ENCODE results near the gene SYT14.

DNA sequence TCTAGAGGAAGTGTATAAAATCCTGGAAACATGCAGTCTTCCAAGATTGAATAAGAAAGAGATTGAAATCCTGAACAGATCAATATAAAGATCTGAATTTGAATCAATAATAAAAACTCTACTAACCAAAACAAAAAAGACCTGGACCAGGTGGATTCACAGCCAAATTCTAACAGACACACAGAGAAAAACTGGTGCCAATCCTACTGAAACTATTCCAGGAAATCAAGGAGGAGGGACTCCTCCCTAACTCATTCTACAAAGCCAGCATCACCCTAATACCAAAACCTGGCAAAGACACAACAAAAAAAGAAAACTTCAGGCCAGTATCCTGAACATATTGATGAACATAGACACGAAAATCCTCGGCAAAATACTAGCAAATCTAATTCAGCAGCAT is 58.3 kb downstream of the SYT14 start:
- TF ChIP-seq, protein P1, sequence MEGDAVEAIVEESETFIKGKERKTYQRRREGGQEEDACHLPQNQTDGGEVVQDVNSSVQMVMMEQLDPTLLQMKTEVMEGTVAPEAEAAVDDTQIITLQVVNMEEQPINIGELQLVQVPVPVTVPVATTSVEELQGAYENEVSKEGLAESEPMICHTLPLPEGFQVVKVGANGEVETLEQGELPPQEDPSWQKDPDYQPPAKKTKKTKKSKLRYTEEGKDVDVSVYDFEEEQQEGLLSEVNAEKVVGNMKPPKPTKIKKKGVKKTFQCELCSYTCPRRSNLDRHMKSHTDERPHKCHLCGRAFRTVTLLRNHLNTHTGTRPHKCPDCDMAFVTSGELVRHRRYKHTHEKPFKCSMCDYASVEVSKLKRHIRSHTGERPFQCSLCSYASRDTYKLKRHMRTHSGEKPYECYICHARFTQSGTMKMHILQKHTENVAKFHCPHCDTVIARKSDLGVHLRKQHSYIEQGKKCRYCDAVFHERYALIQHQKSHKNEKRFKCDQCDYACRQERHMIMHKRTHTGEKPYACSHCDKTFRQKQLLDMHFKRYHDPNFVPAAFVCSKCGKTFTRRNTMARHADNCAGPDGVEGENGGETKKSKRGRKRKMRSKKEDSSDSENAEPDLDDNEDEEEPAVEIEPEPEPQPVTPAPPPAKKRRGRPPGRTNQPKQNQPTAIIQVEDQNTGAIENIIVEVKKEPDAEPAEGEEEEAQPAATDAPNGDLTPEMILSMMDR (IDR thresholded peaks at IDR 0.05), result no peak
- TF ChIP-seq POLR2A (IDR thresholded peaks at IDR 0.05), result no peak
